ENCODE data around the gene FARP1.

Gene FARP1, protein sequence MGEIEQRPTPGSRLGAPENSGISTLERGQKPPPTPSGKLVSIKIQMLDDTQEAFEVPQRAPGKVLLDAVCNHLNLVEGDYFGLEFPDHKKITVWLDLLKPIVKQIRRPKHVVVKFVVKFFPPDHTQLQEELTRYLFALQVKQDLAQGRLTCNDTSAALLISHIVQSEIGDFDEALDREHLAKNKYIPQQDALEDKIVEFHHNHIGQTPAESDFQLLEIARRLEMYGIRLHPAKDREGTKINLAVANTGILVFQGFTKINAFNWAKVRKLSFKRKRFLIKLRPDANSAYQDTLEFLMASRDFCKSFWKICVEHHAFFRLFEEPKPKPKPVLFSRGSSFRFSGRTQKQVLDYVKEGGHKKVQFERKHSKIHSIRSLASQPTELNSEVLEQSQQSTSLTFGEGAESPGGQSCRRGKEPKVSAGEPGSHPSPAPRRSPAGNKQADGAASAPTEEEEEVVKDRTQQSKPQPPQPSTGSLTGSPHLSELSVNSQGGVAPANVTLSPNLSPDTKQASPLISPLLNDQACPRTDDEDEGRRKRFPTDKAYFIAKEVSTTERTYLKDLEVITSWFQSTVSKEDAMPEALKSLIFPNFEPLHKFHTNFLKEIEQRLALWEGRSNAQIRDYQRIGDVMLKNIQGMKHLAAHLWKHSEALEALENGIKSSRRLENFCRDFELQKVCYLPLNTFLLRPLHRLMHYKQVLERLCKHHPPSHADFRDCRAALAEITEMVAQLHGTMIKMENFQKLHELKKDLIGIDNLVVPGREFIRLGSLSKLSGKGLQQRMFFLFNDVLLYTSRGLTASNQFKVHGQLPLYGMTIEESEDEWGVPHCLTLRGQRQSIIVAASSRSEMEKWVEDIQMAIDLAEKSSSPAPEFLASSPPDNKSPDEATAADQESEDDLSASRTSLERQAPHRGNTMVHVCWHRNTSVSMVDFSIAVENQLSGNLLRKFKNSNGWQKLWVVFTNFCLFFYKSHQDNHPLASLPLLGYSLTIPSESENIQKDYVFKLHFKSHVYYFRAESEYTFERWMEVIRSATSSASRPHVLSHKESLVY

DNA sequence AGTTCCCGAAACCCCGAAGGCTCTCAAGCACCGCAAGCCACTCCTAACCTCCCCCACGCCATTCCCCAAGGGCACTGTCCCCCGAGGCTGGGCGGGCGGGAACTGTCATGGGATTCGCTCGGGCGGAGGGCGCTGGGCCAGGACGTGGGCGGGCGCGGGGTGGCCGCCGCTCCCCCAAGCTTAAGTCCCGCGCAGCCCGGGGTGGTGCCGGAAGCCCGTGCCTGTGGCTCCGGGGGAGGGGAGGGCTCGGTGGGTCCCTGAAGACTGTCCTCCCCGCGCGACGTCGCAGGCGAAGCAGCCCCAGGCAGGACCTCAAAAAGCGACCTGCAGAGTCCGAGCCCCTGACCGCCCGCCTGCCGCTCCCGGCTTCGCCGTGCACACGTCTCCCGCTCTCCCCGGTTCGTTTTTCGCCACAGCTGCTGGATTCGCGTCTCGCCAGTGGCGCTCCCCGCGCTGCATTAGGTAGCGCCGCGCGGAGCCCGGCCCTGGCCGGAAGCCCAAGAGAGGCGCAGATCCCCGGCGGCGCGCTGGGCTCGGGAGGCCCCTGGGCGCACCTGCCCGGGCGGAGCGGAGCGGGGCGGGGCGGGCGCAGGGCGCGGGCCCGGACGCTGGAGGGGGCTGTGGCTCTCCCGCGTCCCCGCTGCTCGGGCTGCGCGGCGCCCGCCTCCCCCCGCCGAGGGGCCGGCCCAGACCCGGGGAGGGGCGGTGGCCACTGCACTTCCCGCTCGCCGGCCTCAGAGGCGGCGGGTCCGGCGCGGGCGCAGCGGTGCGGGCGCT lies at the start of gene FARP1:
Gene FARP1, plus strand, starts transcription at position 715 of the 777 bp plus-strand sequence. CDS start 70,149 bp downstream, outside the sequence.
- DNase-seq (ENCODE audit: insufficient read length, low spot score) (peak; percentile 83), FAIRE-seq (no peak)
- peak; percentile 74 for TF ChIP-seq POLR2A (IDR thresholded peaks at IDR 0.05; ENCODE audit: low read depth, low read length)

DNA sequence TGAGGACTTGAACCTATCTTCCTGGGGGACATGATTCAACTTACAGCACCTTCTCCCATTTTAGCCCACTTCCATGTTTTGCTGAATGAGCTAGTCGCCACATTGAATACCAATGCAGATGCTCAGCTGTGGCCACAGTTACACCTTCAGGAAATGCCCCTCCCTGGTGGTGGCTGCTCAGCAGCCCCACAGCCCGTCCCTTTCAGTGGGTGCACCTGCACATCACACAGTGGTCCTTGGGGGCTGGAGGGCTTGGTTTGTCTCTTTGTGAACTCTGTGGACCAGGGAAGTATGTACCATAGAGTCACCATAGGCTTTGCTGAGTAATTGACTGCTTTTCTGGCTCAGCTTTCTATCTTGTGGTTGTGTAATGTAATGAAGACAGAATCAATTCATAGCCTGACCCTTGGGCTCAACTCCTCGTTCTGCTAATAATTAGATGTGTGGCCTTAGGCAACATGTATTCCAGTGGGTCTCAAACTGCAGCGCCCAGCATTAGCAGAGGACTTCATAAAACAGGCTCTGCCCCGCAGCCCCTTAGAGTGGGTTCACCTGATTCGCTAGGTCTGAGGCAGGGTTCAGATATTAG lies 48.1 kb upstream of the FARP1 start:
- no peak for TF ChIP-seq POLR2A (IDR thresholded peaks at IDR 0.05; ENCODE audit: low read depth, low read length)
- DNase-seq (ENCODE audit: insufficient read length, low spot score) (no peak), FAIRE-seq (no peak)

DNA sequence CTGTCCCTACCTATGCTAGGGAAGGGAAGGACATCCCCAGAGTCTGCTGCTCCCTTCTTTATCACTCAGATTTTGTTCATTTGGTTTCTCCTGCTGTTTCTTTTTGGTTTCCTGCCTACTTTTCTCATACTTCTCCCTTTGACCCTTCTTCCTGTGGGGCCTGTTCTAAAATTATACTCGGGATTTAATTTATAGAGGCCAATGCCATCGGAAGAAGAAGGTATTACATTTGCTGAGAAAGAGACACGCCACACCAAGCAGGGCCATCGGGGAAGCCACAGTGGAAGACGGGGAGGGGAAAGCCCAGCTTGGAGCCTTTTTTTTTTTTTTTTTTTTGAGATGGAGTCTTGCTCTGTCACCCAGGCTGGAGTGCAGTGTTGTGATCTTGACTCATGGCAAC lies 46.8 kb upstream of the FARP1 start:
- DNase-seq (ENCODE audit: insufficient read length, low spot score), result no peak
- FAIRE-seq, result no peak
- no peak for TF ChIP-seq POLR2A (IDR thresholded peaks at IDR 0.05; ENCODE audit: low read depth, low read length)

DNA sequence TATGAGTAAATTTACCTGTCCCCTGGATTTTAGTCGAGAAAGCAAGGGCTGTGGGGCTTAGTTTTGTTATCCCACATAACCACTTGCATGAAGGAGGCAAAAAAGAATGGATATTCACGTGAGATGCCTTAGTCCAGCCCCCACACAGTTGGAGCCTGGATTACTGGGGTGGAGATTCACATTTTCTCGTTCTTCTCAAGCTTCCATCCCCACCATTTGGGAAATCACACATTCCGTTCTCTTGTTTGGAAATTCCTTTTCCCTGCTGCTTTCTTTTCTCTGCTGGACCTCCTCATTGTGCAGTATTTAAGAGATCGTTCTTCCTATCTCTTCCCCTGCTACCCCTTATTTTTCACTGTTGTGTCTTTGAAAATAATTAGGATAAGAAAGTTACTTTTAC lies 45.1 kb upstream of the FARP1 start:
- no peak for DNase-seq (ENCODE audit: insufficient read length, low spot score)
- no peak for FAIRE-seq
- no peak for TF ChIP-seq POLR2A (IDR thresholded peaks at IDR 0.05; ENCODE audit: low read depth, low read length)

DNA sequence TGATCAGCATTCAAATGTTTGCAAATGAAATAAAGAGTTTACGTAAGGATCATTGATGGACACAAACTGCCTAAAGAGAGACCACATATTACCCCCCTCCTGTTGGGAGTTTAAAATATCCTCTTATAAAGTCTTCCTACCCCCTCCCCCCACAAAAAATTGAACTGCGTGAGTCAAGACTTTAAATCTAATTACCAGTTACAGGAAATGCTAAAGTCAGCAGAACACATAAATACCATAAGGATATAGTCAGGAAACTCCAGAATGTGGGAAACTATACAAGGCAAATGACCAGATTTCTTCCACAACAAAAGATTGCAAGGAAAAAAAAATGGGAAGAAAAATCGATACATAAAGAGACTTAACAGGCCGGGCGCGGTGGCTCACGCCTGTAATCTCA lies 44.4 kb upstream of the FARP1 start:
- DNase-seq (ENCODE audit: insufficient read length, low spot score) (no peak), FAIRE-seq (no peak)
- no peak for TF ChIP-seq POLR2A (IDR thresholded peaks at IDR 0.05; ENCODE audit: low read depth, low read length)

DNA sequence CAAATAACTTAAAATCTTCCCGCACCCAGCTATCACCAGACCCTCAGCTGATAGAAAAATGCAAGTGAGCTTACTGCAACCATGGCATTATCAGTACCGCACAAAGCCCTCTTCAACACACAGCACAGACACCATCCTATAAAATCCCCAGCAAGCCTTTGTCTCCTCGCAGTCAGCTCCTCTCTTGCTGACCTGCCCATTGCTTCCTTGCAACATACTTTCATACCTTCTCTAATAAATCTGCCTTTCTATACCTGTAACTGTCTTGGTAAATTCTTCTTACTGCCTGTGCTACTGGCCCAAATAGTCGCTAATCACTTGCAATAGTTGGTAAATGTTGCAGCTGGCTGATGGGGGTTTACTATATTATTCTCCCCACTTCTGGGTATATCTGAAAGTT lies 43.3 kb upstream of the FARP1 start:
- no peak for TF ChIP-seq POLR2A (IDR thresholded peaks at IDR 0.05; ENCODE audit: low read depth, low read length)
- DNase-seq (ENCODE audit: insufficient read length, low spot score), result no peak
- FAIRE-seq, result no peak

DNA sequence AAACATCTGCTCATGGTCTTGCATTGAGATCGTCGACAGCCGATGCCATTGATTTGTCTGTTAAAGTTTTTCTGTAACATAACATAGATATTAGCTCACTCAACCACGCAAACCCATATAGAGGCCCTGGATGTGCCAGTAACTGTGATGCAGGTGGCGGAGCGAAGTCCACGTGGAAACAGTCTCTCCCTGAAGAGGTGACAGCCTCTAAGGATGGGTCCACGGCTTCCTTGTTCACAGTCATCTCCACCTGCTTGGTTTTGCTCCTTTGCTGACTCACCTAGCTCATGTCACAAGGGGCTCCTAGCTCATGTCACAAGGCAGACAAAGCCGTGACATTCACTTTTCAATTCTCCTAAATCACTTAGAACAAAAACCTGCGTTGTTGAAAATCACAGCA lies 42.4 kb upstream of the FARP1 start:
- DNase-seq (ENCODE audit: insufficient read length, low spot score) (no peak), FAIRE-seq (no peak)
- no peak for TF ChIP-seq POLR2A (IDR thresholded peaks at IDR 0.05; ENCODE audit: low read depth, low read length)

DNA sequence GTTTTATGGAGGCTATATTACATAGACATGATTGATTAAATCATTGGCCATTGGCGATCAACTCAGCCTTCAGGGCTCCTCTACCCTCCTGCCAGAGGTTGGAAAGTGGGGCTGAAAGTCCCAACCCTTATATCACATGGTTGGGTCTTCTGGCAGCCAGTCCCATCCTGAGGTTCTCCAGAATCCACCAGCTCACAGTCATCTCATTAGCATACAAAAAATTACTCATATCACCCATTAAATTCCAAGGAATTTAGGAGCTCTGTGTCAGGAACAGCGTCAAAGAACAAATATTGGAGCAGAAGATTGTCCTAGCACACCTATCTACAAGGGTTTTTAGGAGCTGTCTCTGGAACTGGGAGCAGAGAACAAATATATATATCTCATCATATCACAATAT lies 39.4 kb upstream of the FARP1 start:
- no peak for TF ChIP-seq POLR2A (IDR thresholded peaks at IDR 0.05; ENCODE audit: low read depth, low read length)
- FAIRE-seq, result no peak
- DNase-seq (ENCODE audit: insufficient read length, low spot score), result no peak

DNA sequence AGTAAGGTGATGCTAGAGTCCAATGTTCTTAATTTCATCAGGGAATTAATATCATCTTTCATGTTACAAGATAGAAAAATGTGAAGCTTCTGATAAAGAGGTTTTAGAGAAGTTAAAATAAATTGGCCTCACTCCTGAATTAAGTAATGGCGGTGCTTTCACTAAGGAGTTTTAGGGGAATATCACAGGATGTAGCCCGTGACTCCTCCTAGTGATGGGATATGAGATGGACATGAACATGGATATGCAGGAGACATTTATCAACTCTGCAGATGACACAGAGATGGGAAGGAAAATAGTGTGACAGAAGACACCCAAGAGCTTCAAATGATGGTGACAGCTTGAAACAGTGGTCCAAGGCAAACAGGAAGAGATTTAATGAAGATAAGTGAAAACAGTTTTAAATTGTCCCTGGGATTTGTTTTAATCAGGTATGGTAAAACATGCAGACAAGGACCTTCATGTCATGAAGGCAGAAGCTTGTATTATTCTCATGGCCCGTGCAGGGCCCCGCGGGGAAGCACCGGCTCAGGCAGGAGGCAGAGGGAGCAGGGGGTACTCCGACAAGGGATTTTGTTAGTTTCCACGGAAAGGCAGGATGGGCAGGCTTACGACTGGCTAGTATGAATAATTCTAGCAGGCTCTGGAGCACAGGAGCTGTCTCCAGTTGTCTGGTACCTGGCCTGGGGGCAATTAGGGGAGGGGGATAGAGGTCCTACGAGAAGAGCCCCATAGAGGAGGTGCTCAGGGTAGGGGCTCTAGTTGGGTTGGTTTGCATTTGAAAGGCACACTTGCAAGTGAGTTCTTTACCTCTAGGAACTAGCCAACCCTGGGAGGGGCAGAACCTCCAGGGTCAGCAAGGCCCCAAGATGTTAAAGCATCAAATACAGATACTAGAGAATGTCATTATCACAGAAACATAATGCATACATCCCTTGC lies 38.7 kb upstream of the FARP1 start:
- no peak for TF ChIP-seq POLR2A (IDR thresholded peaks at IDR 0.05; ENCODE audit: low read depth, low read length)
- no peak for DNase-seq (ENCODE audit: insufficient read length, low spot score)
- no peak for FAIRE-seq

DNA sequence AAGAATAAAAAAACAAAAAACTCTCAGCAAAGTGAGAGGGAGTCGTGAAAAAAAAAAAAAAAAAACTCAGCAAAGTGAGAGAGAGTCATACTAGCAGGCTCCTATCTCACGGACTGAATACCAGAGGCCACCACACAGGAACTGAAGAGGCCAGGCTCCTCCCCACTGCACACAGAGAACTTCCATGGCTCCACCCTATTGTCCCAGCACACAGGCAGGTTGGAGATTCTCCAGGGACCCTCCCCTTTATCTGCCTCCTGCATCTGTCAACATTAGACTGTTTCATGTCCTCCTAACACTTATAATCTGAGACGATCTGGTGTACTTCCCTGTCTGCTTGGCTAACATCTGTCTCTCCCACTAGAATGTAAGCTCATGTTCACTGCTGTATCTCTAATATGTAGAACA lies 37.0 kb upstream of the FARP1 start:
- FAIRE-seq (no peak), DNase-seq (ENCODE audit: insufficient read length, low spot score) (no peak)
- TF ChIP-seq POLR2A (IDR thresholded peaks at IDR 0.05; ENCODE audit: low read depth, low read length), result no peak

DNA sequence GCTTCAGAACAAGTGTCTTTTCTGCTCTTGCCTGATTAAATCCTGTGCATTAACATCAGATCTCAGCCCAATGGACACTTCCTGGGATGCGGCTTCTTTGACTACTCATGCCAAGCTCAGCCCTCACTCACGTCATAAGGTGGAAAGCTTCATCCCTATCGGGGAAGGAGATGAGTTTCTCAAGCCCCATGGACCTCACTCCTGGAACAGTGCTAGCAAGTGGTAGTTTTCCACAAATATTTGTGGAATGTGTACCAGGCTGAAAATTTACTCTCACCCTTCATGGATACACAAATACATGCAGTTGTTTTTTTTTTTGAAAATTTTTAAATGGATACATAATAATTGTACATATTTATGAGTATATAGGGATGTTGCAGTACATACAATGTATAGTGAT lies 34.6 kb upstream of the FARP1 start:
- TF ChIP-seq POLR2A (IDR thresholded peaks at IDR 0.05; ENCODE audit: low read depth, low read length), result no peak
- no peak for FAIRE-seq
- no peak for DNase-seq (ENCODE audit: insufficient read length, low spot score)

DNA sequence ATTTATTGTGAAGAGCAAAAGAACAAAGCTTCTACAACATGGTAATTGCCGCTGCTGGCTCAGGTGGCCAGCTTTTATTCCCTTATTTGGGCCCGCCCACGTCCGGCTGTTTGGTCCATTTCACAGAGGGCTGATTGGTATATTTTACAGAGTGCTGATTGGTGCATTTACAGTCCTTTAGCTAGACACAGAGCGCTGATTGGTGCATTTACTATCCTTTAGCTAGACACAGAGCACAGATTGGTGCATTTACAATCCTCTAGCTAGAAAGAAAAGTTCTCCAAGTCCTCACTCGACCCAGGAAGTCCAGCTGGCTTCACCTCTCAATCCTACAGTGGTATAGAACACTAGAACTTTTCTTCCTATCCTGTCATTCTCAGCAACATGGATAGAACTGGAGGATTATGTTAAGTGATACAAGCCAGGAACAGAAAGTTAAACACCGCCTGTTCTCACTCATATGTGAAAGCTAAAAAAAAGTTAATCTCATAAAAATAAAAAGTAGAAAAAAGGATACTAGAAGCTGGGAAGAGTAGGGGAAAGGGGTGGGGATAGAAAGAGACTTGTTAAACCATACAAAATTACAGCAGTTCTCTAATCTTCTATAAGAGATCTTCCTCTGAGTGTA lies 33.6 kb upstream of the FARP1 start:
- TF ChIP-seq POLR2A (IDR thresholded peaks at IDR 0.05; ENCODE audit: low read depth, low read length), result no peak
- FAIRE-seq (no peak), DNase-seq (ENCODE audit: insufficient read length, low spot score) (no peak)
